Measurements from ENCODE around the gene NSFL1C.
"Not testable (repeated sequence)": the region's sequence is repeated elsewhere in the genome, so short reads cannot be mapped to it uniquely, and the experiment has no call there.

The NSFL1C gene

DNA sequence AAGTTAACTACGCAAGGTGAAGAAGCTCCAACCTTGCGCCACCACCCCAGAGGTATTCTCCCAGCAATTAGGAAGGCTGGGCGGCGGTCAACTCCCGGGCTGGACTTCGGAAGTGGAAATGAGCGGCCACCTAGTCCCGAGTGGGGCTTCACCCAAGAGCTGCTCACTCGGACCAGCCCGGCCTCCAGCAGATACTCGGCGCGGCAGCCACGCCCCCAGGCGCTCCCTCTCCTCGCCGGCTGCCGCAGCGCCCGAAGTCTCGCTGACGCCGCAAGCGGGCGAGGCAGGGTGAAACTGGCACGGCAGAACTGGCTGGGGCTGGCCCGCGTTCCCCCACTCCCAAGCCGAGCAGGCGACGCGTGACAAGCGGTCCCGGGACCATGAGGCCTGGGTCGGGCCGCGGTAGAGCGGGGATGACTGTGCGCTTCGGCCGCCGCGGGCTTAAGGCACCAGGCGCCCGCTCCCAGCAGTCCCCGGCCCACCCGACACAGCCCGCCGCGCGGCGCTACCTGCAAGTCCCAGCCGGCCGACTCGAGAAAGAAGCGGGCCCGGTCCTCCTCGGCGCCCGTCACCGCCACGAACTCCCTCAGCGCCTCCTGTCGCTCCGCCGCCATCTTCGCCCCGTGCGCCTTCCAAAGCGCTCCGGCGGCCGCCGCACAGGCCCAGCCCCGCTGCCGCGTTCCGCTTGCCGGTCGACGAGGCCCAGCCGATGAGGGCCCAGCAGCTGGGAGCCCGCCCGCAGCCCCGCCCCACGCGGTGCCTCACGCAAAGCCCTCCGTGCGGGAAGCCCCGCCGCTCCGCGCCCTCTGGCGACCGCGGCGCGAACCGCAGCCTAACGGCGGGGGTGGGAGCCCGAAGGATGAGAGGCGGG lies at the start of gene NSFL1C:
Gene NSFL1C (minus strand): TSS at position 639 of the 871 bp plus-strand sequence. CDS start 25 bp downstream, at position 614.
- DNase-seq (ENCODE audit: low spot score): peak; percentile 93

DNA sequence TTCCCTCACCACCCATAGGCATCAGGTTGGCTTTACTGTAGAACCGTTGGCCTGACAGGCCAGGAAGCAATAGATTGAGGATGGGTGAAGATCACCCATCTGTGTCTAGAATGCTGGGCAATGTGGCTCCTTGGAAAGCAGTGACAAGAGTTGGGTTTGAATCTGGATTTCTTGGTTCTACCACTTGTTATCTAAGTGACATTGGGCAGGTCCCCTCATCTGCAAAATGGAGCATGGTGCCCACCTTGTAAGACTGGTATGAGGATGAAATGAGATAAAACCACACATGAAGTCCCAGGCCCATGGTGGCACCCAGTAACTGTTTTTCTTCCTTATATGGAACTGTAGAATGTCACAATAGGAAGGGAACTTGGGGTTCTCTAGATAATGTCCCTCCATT lies 47.2 kb upstream of the NSFL1C start:
- DNase-seq (ENCODE audit: low spot score): no peak

DNA sequence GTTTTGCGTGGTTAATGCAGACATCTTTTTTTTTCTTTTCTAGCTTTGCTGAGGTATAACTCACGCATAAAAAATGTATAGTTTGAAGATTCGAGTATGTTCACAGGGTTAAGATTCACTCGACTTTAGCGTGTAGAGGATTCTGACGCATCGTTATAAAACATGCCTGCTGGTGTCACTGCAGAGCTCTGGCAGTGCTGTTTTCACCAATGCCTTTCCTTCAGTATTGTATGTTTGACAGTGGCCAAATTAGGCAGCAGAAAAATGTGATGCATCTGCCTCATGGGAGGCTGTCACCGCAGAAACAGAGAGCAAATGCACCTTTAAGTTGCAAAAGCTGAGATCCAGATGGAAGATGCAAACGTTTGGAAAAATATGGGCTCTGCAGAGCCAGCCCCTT lies 42.6 kb upstream of the NSFL1C start:
- DNase-seq (ENCODE audit: low spot score): peak; percentile 75

- DNase-seq (ENCODE audit: low spot score): no peak
Observed at GRCh38 chr20:1508574-1508973, 41.9 kb upstream of the NSFL1C start.

DNA sequence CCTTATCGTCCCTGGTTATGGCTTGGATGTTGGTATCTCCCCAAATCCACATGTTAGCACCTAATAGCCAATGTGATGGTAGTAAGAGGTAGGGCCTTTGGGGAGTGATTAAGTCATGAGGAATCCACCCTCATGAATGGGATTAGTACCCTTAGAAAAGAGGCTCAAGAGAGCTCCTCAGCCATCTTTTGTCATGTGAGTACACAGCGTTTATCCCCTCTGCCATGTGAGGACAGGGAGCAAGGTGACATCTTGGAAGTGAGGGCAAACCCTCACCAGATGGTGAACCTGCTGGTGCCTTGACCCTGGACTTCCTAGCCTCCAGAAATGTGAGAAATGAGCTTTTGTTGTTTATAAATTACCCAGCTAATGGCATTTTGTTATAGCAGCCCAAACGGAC lies 40.6 kb upstream of the NSFL1C start:
- DNase-seq (ENCODE audit: low spot score): no peak

DNA sequence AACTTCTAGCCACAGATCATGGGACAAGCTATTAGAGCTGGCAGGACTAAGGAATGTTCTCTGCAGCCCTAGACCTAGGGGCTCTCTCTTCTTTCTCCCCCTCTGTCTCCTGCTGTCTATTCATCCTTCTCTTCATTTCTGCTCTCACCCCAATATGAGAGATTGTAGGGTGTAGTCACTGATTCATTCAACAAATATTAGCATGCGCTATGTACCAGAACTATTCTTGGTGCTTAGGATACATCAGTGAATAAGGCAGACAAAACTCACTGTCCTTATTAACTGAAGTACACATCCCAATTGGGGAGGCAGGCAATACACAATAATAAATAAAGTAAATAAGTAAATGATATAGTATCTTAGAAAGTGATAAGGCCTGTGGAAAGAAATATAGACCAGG lies 39.2 kb upstream of the NSFL1C start:
- DNase-seq (ENCODE audit: low spot score): no peak

DNA sequence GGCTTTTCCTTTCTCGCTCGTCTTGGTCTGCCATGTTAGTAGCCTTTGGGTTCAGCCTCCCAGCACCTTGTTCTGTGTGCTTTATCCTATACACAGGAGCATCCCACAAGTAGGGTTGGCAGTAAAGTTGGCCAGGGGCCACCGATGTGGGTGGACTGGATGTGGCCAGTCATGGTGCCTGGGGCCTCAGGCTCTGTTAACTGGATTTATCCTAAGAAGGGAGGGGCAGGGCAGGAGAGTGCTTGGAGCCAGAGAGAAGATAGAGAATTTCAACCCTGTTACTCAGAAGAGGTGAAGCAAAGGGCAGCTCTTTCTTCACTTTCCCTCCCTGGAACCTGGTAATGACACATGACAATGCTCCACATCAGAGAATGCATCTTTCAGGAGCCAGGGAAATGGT lies 38.7 kb upstream of the NSFL1C start:
- DNase-seq (ENCODE audit: low spot score): no peak

DNA sequence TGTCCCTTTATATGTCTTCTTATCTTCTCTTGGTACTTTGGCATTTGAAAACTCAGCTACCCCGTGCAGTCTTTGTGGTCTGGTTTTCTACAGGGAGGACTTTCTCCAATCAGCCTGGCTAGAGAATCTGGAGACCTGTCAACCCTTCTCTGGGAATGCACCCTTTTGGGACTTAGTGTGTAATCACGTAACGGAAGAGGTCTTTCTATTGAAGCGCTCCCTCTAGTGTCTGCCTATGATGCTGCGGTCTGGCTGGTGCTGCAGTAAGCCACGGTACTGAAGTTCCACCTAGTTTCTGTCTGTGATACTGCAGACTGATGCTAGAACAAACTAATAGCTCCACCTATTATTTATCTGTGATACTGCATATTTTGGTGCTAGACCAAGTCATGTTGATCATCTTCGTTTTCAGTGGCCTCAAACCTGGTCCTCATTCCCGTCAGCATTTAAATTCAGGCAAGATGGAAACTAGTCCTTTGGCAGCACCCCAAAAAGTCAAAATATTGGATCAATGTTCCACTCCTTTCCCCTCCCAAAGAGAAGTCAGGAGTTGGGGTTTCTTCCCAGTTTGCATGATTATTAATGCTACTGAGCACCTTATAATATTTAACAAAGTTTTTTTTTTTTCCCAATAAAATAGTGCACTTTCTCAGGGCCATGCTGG lies 37.0 kb upstream of the NSFL1C start:
- peak; percentile 92 for DNase-seq (ENCODE audit: low spot score)

DNA sequence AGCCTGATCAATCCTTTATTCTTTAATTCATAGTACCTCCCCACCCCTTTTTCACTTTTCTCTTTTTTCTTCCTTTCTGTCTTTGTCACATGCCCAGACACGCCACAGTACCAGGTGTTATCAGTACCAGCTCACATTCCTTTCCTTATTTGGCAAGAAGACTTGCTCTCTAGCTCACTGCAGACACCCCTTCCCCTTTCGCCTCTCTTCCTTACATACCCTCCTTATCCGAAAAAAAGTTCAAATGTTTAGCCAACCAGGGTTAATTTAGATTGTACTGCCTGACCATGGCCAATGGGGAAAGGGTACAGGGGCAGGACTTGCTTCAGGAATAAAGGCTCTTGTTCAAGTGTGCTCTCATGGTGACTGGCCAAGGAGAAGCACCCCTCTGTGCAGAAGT lies 33.8 kb upstream of the NSFL1C start:
- no peak for DNase-seq (ENCODE audit: low spot score)

DNA sequence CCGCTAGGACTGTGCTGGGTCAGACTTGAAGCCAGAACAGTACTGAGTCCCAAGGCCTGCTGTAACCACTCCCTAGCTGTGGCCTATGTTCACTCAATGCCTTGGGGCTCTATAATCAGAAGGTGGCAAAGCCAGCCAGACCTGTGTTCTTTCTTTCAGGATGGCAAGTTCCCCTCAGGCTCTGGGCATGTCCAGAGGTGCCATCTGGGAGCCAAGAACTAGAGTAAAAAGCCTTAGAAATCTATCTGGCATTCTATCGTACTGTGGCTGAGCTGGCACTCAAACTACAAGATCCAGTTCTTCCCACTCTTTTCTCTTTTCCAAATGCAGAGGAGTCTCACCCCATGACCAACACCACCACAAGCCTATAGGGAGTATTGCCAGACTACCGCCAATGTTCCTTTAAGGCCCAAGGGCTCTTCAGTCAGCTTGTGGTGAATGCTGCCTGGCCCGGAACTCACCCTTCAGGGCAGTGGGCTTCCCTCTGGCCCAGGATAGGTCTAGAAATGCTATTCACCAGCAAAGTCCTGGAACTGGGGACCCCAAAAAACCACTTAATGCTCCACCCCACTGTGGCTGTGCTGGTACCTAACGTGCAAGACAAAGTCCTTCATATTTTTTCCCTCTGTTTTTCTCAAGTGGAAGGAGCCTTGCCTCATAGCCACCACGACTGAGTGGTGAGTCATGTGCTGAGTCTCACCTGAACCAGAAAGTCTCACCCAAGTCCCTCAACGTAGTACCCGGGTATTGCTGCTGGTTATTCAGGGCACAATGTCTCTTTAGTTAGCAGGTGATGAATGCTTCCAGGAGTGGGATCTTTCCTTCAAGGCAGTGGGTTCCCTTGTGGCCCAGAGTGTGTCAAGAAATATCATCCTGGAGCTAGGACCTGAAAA lies 33.1 kb upstream of the NSFL1C start:
- no peak for DNase-seq (ENCODE audit: low spot score)

- DNase-seq (ENCODE audit: low spot score): not testable (repeated sequence)
Observed at GRCh38 chr20:1497371-1497770, 30.7 kb upstream of the NSFL1C start.

DNA sequence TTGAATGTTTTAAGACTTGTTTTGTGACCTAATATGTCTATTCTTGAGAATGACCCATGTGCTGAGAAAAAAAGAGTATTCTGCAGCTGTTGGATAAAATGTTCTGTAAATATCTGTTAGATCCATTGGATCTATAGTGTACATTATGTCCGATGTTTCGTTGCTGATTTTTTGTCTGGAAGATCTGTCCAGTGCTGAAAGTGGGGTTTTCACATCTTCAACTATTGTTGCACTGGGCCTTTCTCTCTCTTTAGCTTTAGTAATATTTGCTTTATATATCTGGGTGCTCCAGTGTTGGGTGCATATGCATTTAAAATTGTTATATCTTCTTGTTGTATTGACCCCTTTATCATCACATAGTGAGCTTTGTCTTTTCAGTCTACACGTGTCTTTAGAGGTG lies 30.3 kb upstream of the NSFL1C start:
- DNase-seq (ENCODE audit: low spot score): no peak

GRCh38 chr20:1494436-1494835 lies 27.8 kb upstream of the NSFL1C start:
- DNase-seq (ENCODE audit: low spot score): no peak

- no peak for DNase-seq (ENCODE audit: low spot score)
Observed at GRCh38 chr20:1493536-1493935, 26.9 kb upstream of the NSFL1C start.

DNA sequence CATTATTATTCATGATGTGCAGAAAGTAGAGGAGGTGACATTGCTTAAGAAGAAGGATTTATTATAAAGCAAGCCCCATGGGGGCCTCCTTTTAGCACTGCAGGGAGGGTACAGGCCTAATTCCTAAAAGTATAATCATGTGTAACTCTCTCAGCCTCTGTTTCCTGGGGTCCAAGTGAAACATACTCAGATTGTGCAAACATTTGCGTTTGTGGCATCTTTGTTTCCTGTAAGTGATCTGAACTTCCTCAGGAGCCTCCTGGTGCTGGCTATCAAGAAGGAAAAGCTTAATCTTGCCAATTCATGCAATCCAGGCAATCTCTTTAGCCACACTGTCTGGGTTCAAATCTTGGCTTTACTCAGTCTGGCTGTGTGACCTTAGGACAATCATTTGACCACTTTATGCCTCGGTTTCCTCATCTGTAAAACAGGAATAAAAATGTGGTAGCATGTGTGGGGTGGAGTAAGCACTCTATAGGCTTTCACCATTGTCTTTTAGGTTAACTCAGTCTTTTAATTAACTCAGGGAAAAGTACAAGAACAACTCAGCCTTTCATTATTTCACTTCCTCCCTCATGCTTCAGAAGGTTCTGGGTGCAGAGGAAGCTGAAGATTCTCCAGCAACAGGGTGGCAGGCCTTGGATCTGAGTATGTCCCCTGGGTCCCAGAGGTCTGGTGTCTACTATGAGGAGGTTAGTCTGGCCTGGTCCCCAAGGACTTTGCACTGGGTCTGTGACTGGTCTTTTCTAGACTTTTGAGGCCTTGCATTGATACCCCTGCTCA lies 25.4 kb upstream of the NSFL1C start:
- peak; percentile 25 for DNase-seq (ENCODE audit: low spot score)

DNA sequence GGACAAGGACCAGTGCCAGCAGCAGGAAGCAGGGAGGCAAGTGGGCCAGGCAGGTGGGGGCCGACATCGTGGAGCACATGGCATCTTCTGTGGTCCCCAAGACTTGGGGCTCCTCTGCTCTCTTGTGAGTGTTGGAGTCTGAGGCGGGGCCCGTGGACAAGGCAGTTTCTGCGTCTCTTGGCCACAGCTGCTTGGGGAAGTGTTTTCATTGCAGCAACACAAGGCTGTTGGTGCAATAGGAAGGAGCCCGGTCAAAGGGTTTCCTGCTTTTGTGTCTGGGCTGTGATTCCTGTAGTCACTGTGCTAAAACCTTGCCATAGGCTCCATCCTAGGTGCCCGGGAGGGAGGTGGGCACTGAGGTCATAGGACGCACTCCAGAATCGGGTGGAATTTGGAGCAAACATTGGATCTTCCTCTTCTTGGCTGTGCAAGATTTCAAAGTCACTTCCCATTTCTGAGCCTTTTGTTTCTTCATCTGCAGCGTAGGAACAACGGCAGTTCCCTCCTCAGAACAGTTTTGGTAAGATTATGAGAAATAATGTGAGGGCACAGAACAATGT lies 24.7 kb upstream of the NSFL1C start, which contains the start of gene SIRPB2:
Gene SIRPB2 (minus strand): TSS at position 140 of the 560 bp plus-strand sequence. CDS start 61 bp downstream, at position 79.
- peak; percentile 53 for DNase-seq (ENCODE audit: low spot score)

- no peak for DNase-seq (ENCODE audit: low spot score)
Observed at GRCh38 chr20:1490643-1491195, 24.1 kb upstream of the NSFL1C start.

GRCh38 chr20:1489764-1490436 lies 23.3 kb upstream of the NSFL1C start:
- no peak for DNase-seq (ENCODE audit: low spot score)

DNA sequence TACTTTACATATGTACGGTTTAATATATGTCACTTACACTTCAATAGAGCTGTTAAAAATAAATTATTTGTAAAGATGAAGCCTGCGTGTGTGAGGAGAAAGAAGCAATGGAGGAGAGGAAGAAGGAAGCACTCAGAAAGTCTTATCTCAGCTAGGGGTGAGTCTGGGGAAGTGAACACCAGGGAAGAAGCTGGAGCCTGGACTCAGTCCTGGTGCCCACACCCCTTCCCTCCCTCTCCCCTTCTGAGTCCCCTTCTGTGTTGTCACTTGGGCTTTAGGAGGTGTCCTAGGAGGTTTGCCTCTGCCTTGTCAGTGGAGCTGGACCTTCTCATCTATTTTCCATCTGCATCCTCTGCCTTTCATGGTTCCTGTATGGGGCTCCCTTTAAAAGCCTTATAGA lies 22.7 kb upstream of the NSFL1C start:
- no peak for DNase-seq (ENCODE audit: low spot score)

GRCh38 chr20:1486566-1486965 lies 19.9 kb upstream of the NSFL1C start:
- DNase-seq (ENCODE audit: low spot score): no peak

Data from Ammon's horn (tissue), 1 donor.